Gastroesophageal sphincter (tissue), 4 donors: ENCODE results near the gene PCDH12. TPM values are rescaled to one million over a fixed set of nuclear protein-coding genes. Genes with fewer than 3 reads are reported as not detected.

Source experiments
- ATAC-seq: fragments of 150-250 bp; one replicate; pipeline ENCODE4 v1.9.1; 2016; ENCODE audit warnings: mild to moderate bottlenecking, moderate library complexity
- H3K27ac ChIP-seq, 4 donors: fragments of 200-600 bp; sonication (generic) in 3 of 4; 1 replicate in 3 of 4; 2 replicates in 1 of 4; pipeline ENCODE4 v1.5.1; 2016 to 2019
- H3K27me3 ChIP-seq: fragments of 200-600 bp; sonication (generic); one replicate; pipeline ENCODE4 v1.5.1; 2019
- H3K36me3 ChIP-seq, 2 donors: fragments of 200-600 bp; sonication (generic); one replicate each; pipeline ENCODE4 v1.5.1; 2019; ENCODE audit warnings: control low read depth in 1 of 2
- H3K4me1 ChIP-seq, 3 donors: fragments of 200-600 bp; sonication (generic); 1 replicate in 2 of 3; 2 replicates in 1 of 3; pipeline ENCODE4 v1.5.1; 2016 to 2019; ENCODE audit warnings: control low read depth in 2 of 3
- H3K4me3 ChIP-seq, 2 donors: fragments of 200-600 bp; sonication (generic); one replicate each; pipeline ENCODE4 v1.5.1; 2019; ENCODE audit warnings: mild to moderate bottlenecking in 1 of 2, moderate library complexity in 1 of 2
- H3K9me3 ChIP-seq, 3 donors: fragments of 200-600 bp; sonication (generic); one replicate each; pipeline ENCODE4 v1.5.1; 2017 to 2019; ENCODE audit warnings: control low read depth in 2 of 3
- CTCF ChIP-seq, 4 experiments: fragments of 200-600 bp in 2 of 4; fragments of 450-650 bp in 2 of 4; sonication (generic) in 1 of 4; IDR thresholded peaks; one replicate each; pipeline ENCODE4 v1.5.1; 2017 to 2019; ENCODE audit warnings: antibody characterized with exemption in 4 of 4, mild to moderate bottlenecking in 2 of 4, moderate library complexity in 2 of 4
- EP300 ChIP-seq: sonication (generic); formaldehyde crosslinking; IDR thresholded peaks from one replicate; pipeline ENCODE4 v1.6.1; 2017; ENCODE audit warnings: antibody characterized with exemption, mild to moderate bottlenecking
- POLR2A ChIP-seq, 2 donors: fragments of 450-650 bp; IDR thresholded peaks; one replicate each; pipeline ENCODE4 v1.6.1; 2017; ENCODE audit warnings: antibody characterized with exemption in 2 of 2, mild to moderate bottlenecking in 2 of 2, moderate library complexity in 1 of 2
- POLR2AphosphoS5 ChIP-seq: sonication (generic); formaldehyde crosslinking; IDR thresholded peaks from one replicate; pipeline ENCODE4 v1.6.1; 2017; ENCODE audit warnings: antibody characterized with exemption
- WGBS, 2 donors: methylation state at CpG; one replicate each; pipeline ENCODE4 v1.1.5; 2018; ENCODE audit warnings: low coverage in 1 of 2; 5-methylcytosine and 5-hydroxymethylcytosine counted together
- total RNA-seq, 4 donors: library from RNA; depleted of rRNA; stranded (reverse); fragments of >200 nt; gene quantifications; one replicate each; pipeline ENCODE4 v1.1.0, GENCODE V29; 2016

PCDH12 gene
- 1 to 10 TPM; 4.2 to 6.8 (median 6.0) TPM for total RNA-seq

DNA sequence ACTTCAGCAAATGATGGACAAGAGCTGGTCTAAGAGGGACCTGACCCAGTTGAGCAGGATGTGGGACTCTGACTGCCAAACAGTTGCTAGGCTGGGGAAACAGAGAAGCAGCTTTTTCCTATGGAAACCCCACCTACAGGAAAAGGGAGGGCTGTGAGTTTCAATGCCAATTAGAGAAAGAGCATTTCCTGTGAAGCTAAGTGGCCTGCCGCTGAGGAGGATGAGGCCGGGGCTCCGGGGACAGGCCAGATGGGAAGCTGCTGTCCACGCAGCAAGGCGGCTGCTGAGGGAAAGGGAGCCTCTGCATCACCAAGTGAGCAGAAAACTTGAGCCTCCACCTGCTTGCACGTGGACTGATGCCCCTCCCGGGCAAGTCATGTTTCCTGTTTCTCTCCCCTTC is at the start of gene PCDH12:
PCDH12 (minus strand) TSS at position 90 of the 400 bp plus-strand sequence. CDS start 351 bp downstream, outside the sequence.
- peak within 1 kb of the TSS in 1 of 2 donors; percentile 11 for H3K4me3 ChIP-seq
- peak; percentile 53 for ATAC-seq
- TF ChIP-seq EP300 (no peak), POLR2AphosphoS5 (peak; percentile 11), POLR2A (IDR thresholded peaks at IDR 0.05) (no peak), CTCF (IDR thresholded peaks at IDR 0.05) (no peak)
- H3K27me3 ChIP-seq: peaks cover 13% of the 10 kb centered on the region
- no peaks in the 10 kb centered on the region for H3K9me3 ChIP-seq
- 18 to 40% methylated on average over 3 to 5 of the region's 7 CpGs for WGBS, 2 donors
- H3K36me3 ChIP-seq: peaks cover 0 to 16% of the 10 kb centered on the region in 2 donors
- peaks cover 0 to 47% (median 10%) of the 10 kb centered on the region in 3 donors for H3K4me1 ChIP-seq
- peak within 1 kb of the TSS in 3 of 4 donors; percentile 52 to 66 (median 53) for H3K27ac ChIP-seq

- Histone ChIP-seq H3K4me1 (peaks cover 0 to 18% (median 0%) of the 10 kb centered on the region in 3 donors), H3K9me3 (no peaks in the 10 kb centered on the region), H3K27ac (no peak overlapping the region), H3K27me3 (no peaks in the 10 kb centered on the region), H3K36me3 (peaks cover 0 to 86% of the 10 kb centered on the region in 2 donors), H3K4me3 (no peak overlapping the region)
- ATAC-seq: no peak
- TF ChIP-seq POLR2A (IDR thresholded peaks at IDR 0.05) (no peak), CTCF (IDR thresholded peaks at IDR 0.05) (no peak), POLR2AphosphoS5 (no peak)
- WGBS, 2 donors: 91 to 100% methylated on average over 1 of the region's 1 CpG
These were observed 49.2 kb upstream of the PCDH12 start for GRCh38 chr5:142007237-142007544.

- Histone ChIP-seq H3K4me1 (peaks cover 0 to 13% (median 0%) of the 10 kb centered on the region in 3 donors), H3K4me3 (no peak overlapping the region), H3K27me3 (no peaks in the 10 kb centered on the region), H3K9me3 (no peaks in the 10 kb centered on the region), H3K36me3 (peaks cover 0 to 92% of the 10 kb centered on the region in 2 donors), H3K27ac (no peak overlapping the region)
- peak; percentile 34 for ATAC-seq
- TF ChIP-seq EP300: no peak
- TF ChIP-seq CTCF (IDR thresholded peaks at IDR 0.05): no peak
- TF ChIP-seq POLR2AphosphoS5: no peak
- no peak for TF ChIP-seq POLR2A (IDR thresholded peaks at IDR 0.05)
- 76 to 79% methylated on average over 2 of the region's 3 CpGs for WGBS, 2 donors
These were observed 48.6 kb upstream of the PCDH12 start for GRCh38 chr5:142006363-142007236.

- H3K27ac ChIP-seq: no peak overlapping the region
- TF ChIP-seq POLR2AphosphoS5: no peak
- TF ChIP-seq EP300: no peak
- no peak for TF ChIP-seq CTCF (IDR thresholded peaks at IDR 0.05)
- no peaks in the 10 kb centered on the region for H3K27me3 ChIP-seq
- 60% methylated on average over 2 of the region's 2 CpGs; no CpG with 5 or more reads in 1 of the 2 donors for WGBS, 2 donors
- no peak for ATAC-seq
- H3K4me3 ChIP-seq: no peak overlapping the region
- H3K9me3 ChIP-seq: no peaks in the 10 kb centered on the region
- peaks cover 0 to 89% of the 10 kb centered on the region in 2 donors for H3K36me3 ChIP-seq
- H3K4me1 ChIP-seq: peaks cover 0 to 6% (median 0%) of the 10 kb centered on the region in 3 donors
These were observed 45.3 kb upstream of the PCDH12 start for GRCh38 chr5:142003266-142003800.
